Epithelial cell of proximal tubule (primary cell): Measurements from ENCODE around the gene PSMD8. TPM values are rescaled to one million over a fixed set of nuclear protein-coding genes. Genes with fewer than 3 reads are reported as not detected.
"Not testable (repeated sequence)": the region's sequence is repeated elsewhere in the genome, so short reads cannot be mapped to it uniquely, and the experiment has no call there.

Experiments
- DNase-seq: peaks from one replicate; pipeline ENCODE4 v3.0.0-alpha.2; 2011; ENCODE audit warnings: low read depth
- H3K4me3 ChIP-seq: 2 replicates; pipeline ENCODE4 v1.5.1; 2011; ENCODE audit warnings: low read depth, mild to moderate bottlenecking, low read length
- total RNA-seq: library from RNA; depleted of rRNA; stranded (reverse); fragments of >200 nt; gene quantifications from 2 replicates; pipeline ENCODE4 v1.2.3, GENCODE V29; 2015
- TF ChIP-seq, protein P1 (sequence below): conservative IDR thresholded peaks from 2 replicates; pipeline ENCODE4 v1.5.1; 2012; ENCODE audit warnings: low read depth, mild to moderate bottlenecking, low read length

The PSMD8 gene
- total RNA-seq, 1 donor from 2014 or later: 227 TPM

DNA sequence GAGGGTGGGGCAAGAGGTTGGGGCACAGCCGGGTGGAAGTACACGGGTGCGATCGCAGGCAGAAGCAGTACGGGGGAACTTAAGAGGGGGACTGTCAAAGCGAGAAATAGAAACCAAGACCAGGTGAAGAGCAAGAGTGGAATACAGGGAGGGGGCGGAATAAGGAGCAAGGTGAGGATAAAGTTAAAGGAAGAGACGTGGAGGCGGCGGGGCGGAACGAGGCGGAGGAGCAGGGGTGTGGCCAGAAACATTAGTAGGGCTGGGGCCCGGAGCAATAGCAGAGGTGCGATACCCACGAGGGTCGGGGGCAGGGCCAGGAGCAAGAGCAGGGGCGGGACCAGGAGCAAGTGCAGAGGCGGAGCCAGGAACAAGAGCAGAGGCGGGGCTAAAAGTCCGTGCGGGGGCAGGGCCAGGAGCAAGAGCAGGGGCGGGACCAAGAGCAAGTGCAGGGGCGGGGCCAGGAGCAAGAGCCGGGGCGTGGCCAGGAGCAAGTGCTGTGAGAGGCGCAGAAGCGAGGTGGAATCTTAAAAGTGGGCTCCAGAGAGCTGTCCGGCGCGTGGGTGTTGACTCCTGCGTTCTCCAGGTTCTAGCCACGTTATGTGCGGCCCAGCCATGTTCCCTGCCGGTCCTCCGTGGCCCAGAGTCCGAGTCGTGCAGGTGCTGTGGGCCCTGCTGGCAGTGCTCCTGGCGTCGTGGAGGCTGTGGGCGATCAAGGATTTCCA lies 37.6 kb upstream of the PSMD8 start:
- DNase-seq: peak; percentile 67
- TF ChIP-seq, protein P1, sequence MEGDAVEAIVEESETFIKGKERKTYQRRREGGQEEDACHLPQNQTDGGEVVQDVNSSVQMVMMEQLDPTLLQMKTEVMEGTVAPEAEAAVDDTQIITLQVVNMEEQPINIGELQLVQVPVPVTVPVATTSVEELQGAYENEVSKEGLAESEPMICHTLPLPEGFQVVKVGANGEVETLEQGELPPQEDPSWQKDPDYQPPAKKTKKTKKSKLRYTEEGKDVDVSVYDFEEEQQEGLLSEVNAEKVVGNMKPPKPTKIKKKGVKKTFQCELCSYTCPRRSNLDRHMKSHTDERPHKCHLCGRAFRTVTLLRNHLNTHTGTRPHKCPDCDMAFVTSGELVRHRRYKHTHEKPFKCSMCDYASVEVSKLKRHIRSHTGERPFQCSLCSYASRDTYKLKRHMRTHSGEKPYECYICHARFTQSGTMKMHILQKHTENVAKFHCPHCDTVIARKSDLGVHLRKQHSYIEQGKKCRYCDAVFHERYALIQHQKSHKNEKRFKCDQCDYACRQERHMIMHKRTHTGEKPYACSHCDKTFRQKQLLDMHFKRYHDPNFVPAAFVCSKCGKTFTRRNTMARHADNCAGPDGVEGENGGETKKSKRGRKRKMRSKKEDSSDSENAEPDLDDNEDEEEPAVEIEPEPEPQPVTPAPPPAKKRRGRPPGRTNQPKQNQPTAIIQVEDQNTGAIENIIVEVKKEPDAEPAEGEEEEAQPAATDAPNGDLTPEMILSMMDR: no peak
- H3K4me3 ChIP-seq: peak overlapping the region; percentile 79

DNA sequence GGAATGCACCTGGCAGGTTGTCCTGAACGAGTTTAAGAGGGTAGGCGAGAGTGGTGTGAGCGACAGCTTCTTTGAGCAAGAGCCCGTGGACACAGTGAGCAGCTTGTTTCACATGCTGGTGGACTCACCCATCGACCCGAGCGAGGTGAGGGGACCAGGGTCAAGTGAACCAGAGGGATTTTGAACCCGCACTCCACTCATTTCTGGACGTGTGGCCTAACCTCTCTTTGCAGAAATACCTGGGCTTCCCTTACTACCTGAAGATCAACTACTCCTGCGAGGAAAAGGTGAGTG lies 37.1 kb upstream of the PSMD8 start:
- no peak for DNase-seq
- TF ChIP-seq, protein P1: no peak
- peak overlapping the region; percentile 79 for H3K4me3 ChIP-seq

DNA sequence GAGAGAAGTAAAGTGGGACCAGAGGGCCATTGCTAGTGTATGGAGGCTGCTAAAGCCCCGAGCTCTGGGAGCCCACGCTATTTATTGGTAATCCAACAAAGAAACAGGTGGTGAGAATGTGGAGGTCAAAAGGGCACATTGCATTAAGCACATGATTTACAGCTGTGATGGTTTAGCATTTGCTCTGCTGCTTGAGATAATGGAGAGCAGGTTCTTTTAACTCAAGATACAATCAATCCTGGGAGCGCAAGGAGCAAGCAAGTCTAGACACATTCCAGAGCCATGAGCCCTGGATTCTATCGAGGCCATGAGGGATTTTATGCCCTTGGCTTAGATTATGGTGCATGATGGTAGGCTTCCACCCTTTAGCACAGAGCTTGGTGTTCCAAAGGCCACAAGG lies 35.4 kb upstream of the PSMD8 start:
- DNase-seq, H3K4me3 ChIP-seq: not testable (repeated sequence)

DNA sequence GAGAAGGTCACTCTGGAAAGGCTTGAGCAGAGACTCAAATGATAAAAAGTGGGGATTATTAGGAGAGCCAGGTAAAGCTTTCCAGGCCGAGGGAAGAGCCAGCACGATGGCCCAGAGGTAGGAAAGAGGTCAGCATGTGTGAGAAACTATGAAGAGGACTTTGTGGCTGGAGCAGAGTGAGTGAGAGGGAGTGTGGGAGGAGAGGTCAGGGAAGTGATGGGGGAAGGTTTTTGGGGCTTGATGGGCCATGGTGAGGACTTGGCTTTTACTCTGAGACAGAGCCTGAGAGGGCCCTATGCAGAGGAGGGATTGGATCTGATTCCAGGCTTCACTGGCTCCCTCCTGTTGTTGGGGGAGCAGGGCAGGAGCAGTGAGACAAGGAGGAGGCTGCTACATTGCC lies 33.4 kb upstream of the PSMD8 start:
- DNase-seq: no peak
- H3K4me3 ChIP-seq: no peak overlapping the region
- TF ChIP-seq, protein P1: no peak

DNA sequence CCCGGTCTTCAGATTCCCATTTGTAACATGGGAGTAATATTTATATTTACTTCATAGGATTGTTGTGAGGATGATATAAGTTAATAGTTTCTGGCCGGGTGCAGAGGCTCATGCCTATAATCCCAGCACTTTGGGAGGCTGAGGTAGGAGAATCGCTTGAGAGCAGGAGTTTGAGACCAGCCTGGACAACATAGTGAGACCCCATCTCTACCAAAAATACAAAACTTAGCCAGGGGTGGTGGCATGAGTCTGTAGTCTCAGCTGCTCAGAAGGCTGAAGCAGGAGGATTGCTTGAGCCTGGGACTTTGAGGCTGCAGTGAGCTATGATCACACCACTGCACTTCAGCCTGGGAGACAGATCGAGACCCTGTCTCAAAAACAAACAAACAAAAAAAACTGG lies 27.5 kb upstream of the PSMD8 start:
- H3K4me3 ChIP-seq: no peak overlapping the region
- DNase-seq: no peak
- TF ChIP-seq, protein P1: no peak

DNA sequence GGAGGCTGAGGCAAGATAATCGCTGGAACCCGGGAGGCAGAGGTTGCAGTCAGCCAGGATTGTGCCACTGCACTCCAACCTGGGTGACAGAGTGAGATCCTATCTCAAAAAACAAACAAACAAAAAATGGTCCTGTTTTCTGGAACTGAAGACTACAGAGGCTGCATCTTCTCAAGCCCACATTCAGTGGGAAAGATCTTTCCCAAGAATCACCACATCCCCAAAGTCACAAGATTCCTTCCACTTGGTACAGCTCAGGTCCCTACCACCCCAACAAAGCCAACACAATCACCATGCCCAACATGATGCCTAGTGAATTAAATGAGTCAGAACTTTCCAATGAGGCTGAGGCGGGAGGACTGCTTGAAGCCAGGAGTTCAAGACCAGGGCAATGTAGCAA lies 23.5 kb upstream of the PSMD8 start:
- no peak for DNase-seq
- no peak overlapping the region for H3K4me3 ChIP-seq
- TF ChIP-seq, protein P1: no peak

DNA sequence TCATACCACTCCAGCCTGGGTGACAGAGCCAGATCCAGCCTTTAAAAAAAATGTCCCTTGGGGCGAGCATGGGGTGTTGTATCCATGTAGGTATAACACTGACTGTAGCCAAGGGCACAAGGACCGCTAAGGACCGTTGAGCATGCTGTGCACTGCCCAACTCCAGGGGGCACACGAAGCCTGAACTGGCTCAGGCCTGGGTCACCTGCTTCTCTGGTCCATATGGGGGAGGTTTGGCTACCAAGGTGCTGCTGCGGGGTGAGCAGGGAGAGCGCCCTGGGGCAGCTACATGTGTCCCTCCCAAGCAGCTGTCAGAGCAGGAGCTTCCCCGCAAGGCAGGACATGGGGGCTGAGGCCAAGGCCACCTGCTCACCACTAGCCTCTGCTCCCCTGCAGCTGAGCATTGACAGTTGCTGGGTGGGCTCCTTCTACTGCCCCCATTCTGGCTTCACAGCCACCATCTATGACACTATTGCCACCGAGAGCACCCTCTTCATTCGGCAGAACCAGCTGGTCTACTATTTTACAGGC lies 22.4 kb upstream of the PSMD8 start:
- DNase-seq: no peak
- H3K4me3 ChIP-seq: no peak overlapping the region
- TF ChIP-seq, protein P1: no peak
